Cardiac muscle cell (in vitro differentiated cells and primary cell): Measurements from ENCODE around the gene CYP27A1. TPM values are rescaled to one million over a fixed set of nuclear protein-coding genes. Genes with fewer than 3 reads are reported as not detected.
A peak's percentile ranks its signal among the peaks of the same experiment; 100 is the strongest.

ENCODE experiments used
- DNase-seq, 2 donors: peaks; one replicate each; pipeline versions ENCODE4 v3.0.0 to v3.0.0-alpha.2; 2010 to 2017; ENCODE audit warnings: low read depth in 1 of 2, low spot score in 1 of 2
- H3K27ac ChIP-seq: fragments of 200-600 bp; sonication (generic); 2 replicates; pipeline ENCODE4 v1.5.1; 2016
- H3K27me3 ChIP-seq: fragments of 200-600 bp; sonication (generic); 2 replicates; pipeline ENCODE4 v1.6.0; 2016; ENCODE audit warnings: control low read depth
- H3K36me3 ChIP-seq: fragments of 200-600 bp; sonication (generic); 2 replicates; pipeline ENCODE4 v1.5.1; 2016; ENCODE audit warnings: control low read depth
- H3K4me1 ChIP-seq: fragments of 200-600 bp; sonication (generic); 2 replicates; pipeline ENCODE4 v1.8.1; 2017; ENCODE audit warnings: low read depth, mild to moderate bottlenecking, mixed run types
- H3K4me3 ChIP-seq: fragments of 200-600 bp; sonication (generic); 2 replicates; pipeline ENCODE4 v1.5.1; 2016; ENCODE audit warnings: mild to moderate bottlenecking
- H3K9me3 ChIP-seq: fragments of 200-600 bp; sonication (generic); 2 replicates; pipeline ENCODE4 v1.5.1; 2017; ENCODE audit warnings: low read depth, mild to moderate bottlenecking, control low read depth
- polyA plus RNA-seq: library from polyadenylated mRNA; unstranded; fragments of >200 nt; fragmentation: Nextera tagmentation; extraction: Ambion mirVana; gene quantifications from 2 replicates; pipeline ENCODE4 v1.2.1, GENCODE V29; 2016
- total RNA-seq: library from RNA; depleted of rRNA; stranded (reverse); fragments of >200 nt; gene quantifications from 2 replicates; pipeline ENCODE4 v1.2.3, GENCODE V29; 2016
- TF ChIP-seq, protein P1 (sequence below): IDR thresholded peaks from 2 replicates; pipeline ENCODE4 v1.5.1; 2012; ENCODE audit warnings: low read depth, mild to moderate bottlenecking, low read length

The CYP27A1 gene
- total and polyA plus RNA-seq, 2 experiments from 2014 or later: 70.6 to 106 TPM

DNA sequence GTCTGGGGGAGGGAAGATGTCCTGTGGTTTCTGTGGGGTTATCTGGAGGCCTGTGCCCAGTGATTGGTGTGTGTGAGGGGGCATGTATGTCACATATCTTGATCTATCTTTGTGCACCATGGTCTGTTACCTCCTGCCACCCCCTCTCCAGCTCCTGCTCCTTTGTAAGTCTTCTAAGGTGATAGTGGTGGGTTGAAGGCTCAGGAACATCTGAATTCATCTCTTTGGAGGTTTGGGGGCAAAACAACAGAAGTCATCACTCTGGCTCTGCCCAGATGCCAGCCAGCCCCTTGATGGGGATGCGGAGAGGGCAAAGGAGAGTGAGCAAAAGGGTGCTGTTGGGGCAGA, 74.9 kb downstream of the CYP27A1 start:
- Histone ChIP-seq H3K4me3 (no peak overlapping the region), H3K27ac (no peak overlapping the region), H3K4me1 (peaks cover 7% of the 10 kb centered on the region), H3K27me3 (peaks cover 97% of the 10 kb centered on the region), H3K36me3 (no peaks in the 10 kb centered on the region), H3K9me3 (no peaks in the 10 kb centered on the region)
- TF ChIP-seq, protein P1, sequence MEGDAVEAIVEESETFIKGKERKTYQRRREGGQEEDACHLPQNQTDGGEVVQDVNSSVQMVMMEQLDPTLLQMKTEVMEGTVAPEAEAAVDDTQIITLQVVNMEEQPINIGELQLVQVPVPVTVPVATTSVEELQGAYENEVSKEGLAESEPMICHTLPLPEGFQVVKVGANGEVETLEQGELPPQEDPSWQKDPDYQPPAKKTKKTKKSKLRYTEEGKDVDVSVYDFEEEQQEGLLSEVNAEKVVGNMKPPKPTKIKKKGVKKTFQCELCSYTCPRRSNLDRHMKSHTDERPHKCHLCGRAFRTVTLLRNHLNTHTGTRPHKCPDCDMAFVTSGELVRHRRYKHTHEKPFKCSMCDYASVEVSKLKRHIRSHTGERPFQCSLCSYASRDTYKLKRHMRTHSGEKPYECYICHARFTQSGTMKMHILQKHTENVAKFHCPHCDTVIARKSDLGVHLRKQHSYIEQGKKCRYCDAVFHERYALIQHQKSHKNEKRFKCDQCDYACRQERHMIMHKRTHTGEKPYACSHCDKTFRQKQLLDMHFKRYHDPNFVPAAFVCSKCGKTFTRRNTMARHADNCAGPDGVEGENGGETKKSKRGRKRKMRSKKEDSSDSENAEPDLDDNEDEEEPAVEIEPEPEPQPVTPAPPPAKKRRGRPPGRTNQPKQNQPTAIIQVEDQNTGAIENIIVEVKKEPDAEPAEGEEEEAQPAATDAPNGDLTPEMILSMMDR: no peak
- DNase-seq: no peak

DNA sequence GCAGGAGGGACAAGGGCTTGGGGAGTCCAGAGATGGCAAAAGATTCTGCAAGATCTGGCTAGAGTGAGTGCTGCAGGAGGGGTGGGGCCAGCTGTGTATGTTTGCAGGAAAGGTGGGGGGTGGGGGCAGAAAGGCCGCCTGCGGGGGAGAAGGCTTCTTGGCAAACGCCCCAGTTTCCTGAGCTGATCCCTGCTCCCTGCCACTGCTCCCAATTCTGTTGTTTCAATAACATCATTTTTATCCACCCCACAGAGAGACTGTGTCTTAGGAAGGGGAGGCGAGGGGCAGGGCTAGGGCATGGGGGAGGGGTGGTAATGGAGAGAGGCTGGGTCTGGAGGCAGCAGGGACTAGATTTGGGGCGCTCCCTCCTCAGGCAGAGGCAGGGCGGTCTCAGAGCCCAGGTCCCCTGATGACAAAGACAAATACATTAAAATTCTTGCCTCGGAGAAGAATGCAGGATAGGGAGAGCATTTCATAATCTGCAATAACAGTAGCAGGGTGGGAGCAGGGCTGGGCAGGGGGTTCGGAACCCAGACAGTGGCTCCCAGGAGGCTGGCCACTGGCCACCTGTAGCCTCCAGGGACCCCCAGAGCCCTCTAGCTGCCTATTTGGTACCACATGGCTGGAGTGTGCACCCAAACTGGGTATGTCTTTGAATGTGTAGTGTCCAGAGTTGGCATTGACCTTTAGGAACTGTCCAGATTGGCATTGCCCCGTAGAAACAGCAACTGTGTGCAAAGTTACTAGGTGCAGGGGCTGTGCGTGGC, 75.6 kb downstream of the CYP27A1 start:
- H3K36me3 ChIP-seq: no peaks in the 10 kb centered on the region
- no peak overlapping the region for H3K4me3 ChIP-seq
- no peak overlapping the region for H3K27ac ChIP-seq
- peak in 1 of 2 donors; percentile 70 for DNase-seq
- peaks cover 98% of the 10 kb centered on the region for H3K27me3 ChIP-seq
- peaks cover 7% of the 10 kb centered on the region for H3K4me1 ChIP-seq
- no peaks in the 10 kb centered on the region for H3K9me3 ChIP-seq
- TF ChIP-seq, protein P1: no peak

DNA sequence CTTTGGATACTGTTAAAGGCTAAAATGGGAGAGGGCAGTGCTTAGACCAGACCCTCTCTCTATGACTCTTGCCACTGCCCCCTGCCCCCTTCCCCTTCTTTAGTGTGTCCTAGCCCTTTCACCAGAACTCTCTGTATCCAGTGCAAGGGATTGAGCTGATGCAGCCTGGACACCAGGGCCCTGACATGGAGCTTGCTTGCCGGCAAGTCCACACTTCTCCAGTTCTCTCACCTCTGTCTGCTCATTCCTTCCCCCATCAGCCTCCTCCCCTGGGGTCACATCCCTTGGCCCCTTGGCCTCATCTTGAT, 76.1 kb downstream of the CYP27A1 start:
- DNase-seq: no peak
- Histone ChIP-seq H3K27ac (no peak overlapping the region), H3K27me3 (peaks cover 98% of the 10 kb centered on the region), H3K4me1 (peaks cover 7% of the 10 kb centered on the region), H3K4me3 (no peak overlapping the region), H3K9me3 (no peaks in the 10 kb centered on the region), H3K36me3 (no peaks in the 10 kb centered on the region)
- TF ChIP-seq, protein P1: no peak

DNA sequence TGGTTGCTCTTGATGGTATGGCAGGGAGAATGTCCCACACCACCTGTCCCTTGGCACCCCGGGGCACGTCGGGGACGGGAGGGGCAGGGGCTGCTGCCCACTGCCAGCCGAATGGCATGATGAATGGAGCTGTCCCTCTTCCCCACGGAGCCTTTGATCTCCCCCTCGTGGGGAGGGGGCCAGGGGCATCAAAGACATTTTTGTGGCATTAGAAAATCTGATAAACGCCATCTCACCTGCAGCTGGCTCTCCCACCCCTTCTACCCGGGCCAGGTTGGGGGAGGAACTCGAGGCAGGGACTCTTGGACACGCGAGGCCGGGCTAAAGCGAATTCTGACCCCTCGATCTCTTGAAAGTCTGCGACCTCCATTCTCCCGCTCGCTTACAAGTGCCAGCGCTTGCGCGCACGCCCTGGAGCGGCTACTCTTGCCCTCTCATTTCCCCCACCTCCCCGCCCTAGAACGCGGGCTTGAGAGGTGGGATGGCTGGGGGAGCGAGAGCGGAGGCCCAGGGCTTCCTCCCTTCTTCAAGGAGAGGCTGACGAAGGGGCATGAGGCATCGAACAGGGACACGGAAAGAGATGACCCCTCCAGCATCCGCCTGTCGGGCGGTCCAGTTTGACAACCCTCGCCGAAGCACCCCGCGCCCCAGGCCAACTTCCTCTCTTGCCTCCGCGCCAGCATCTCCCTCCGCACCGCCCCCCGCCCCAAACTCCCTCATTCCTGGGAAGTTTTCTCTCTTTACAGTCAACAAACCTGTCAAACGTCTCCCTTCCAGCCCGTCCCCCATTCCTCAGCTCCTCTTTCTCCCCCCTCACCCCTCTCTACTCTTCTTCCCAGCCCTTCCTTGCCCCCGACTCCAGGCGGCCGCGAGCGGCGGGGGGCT, 77.0 kb downstream of the CYP27A1 start:
- no peaks in the 10 kb centered on the region for H3K36me3 ChIP-seq
- H3K9me3 ChIP-seq: no peaks in the 10 kb centered on the region
- peaks cover 7% of the 10 kb centered on the region for H3K4me1 ChIP-seq
- TF ChIP-seq, protein P1: no peak
- peak overlapping the region; percentile 31 for H3K4me3 ChIP-seq
- H3K27me3 ChIP-seq: peaks cover 98% of the 10 kb centered on the region
- no peak for DNase-seq
- H3K27ac ChIP-seq: no peak overlapping the region

DNA sequence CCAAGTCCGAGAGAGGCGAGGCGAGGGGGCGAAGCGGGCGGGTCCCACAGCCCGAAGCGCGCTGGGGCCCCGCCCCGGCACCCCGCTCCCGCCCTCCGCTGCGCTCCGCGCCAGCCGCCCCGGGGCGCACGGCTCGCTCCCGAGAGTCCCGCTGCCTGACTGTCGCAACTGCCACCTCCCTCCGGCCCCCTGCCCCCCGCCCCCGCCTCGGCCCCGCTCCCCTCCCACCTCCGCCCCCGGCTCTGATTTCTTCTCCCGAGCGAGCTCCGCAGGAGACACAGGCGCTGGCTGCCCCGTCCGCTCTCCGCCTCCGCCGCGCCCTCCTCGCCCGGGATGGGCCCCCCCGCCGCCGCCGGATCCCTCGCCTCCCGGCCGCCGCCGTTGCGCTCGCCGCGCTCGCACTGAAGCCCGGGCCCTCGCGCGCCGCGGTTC, 77.6 kb downstream of the CYP27A1 start, which contains the start of gene WNT6:
Gene WNT6 (plus strand): TSS at position 250 of the 432 bp plus-strand sequence. CDS start 233 bp downstream, outside the sequence.
- Histone ChIP-seq H3K9me3 (no peaks in the 10 kb centered on the region), H3K4me1 (peaks cover 7% of the 10 kb centered on the region), H3K4me3 (peak within 1 kb of the TSS; percentile 31), H3K36me3 (no peaks in the 10 kb centered on the region), H3K27me3 (peaks cover 98% of the 10 kb centered on the region), H3K27ac (no peak within 1 kb of the TSS)
- TF ChIP-seq, protein P1: no peak
- DNase-seq: peak in 1 of 2 donors; percentile 65
